Endothelial cell of umbilical vein (primary cell): ENCODE data around the gene KLHL25. TPM values are rescaled to one million over a fixed set of nuclear protein-coding genes. Genes with fewer than 3 reads are reported as not detected.

ENCODE experiments used
- BruUV-seq: library from RNA; stranded (reverse); fragments of 400-500 nt; replicated peaks from 2 replicates; lab custom pipeline; 2021; lab: Mats Ljungman, UMichigan
- CTCF ChIA-PET: fragments of 300-600, 350-600 bp; sonication (Branson Sonifier 250); formaldehyde crosslinking; loops from one replicate; lab custom pipeline; 2021; ENCODE audit warnings: antibody characterized with exemption, inconsistent platforms; lab: Charles Lee
- POLR2A ChIA-PET: fragments of 300-600, 350-600 bp; sonication (Branson Sonifier 250); formaldehyde crosslinking; loops from one replicate; lab custom pipeline; 2021; ENCODE audit warnings: antibody characterized with exemption, inconsistent platforms; lab: Charles Lee
- DNase-seq: peaks from one replicate; pipeline ENCODE4 v3.0.0-alpha.2; 2011; ENCODE audit warnings: low read depth, low spot score
- FAIRE-seq: peaks from 2 replicates; lab custom pipeline; 2011; peaks lifted over from hg19 to GRCh38; lab: Jason Lieb, UNC
- H2AFZ ChIP-seq: 2 replicates; pipeline ENCODE4 v1.6.0; 2012; ENCODE audit warnings: low read depth, low read length, control low read depth, inconsistent platforms
- H3K27ac ChIP-seq: 2 replicates; pipeline ENCODE4 v1.5.1; 2011; ENCODE audit warnings: low read depth, mild to moderate bottlenecking, control low read depth, low read length, moderate library complexity; ENCODE audit not compliant: insufficient read depth
- H3K27me3 ChIP-seq, 2 experiments: 2 replicates each; pipeline versions ENCODE4 v1.6.0 to v1.6.1; 2011; ENCODE audit warnings: low read length in 2 of 2, mixed read lengths in 1 of 2; ENCODE audit not compliant: control insufficient read depth in 2 of 2, insufficient read depth in 2 of 2
- H3K36me3 ChIP-seq, 2 experiments: 2 replicates in 1 of 2; 3 replicates in 1 of 2; pipeline ENCODE4 v1.5.1; 2011; ENCODE audit warnings: low read length in 2 of 2, mild to moderate bottlenecking in 1 of 2, moderate library complexity in 1 of 2; ENCODE audit not compliant: control insufficient read depth in 2 of 2, insufficient read depth in 2 of 2; ENCODE audit errors: extremely low read depth in 1 of 2
- H3K4me1 ChIP-seq: 3 replicates; pipeline ENCODE4 v1.5.1; 2011; ENCODE audit warnings: mild to moderate bottlenecking, low read length; ENCODE audit not compliant: control insufficient read depth, insufficient read depth; ENCODE audit errors: extremely low read depth
- H3K4me2 ChIP-seq: 2 replicates; pipeline ENCODE4 v1.6.1; 2011; ENCODE audit warnings: low read length, control low read depth, mixed read lengths; ENCODE audit not compliant: insufficient read depth
- H3K4me3 ChIP-seq, 3 experiments: fragments of 200-600 bp in 1 of 3; sonication (generic), shearing (Covaris generic) in 1 of 3; replicated peaks in 1 of 3; 2 replicates each; pipeline ENCODE4 v1.5.1; 2011 to 2016; ENCODE audit warnings: control low read depth in 3 of 3, low read length in 3 of 3, mild to moderate bottlenecking in 2 of 3, inconsistent platforms in 1 of 3, low read depth in 1 of 3, moderate library complexity in 1 of 3; ENCODE audit not compliant: insufficient read depth in 1 of 3
- H3K79me2 ChIP-seq: 2 replicates; pipeline ENCODE4 v1.6.0; 2012; ENCODE audit warnings: low read length, inconsistent platforms; ENCODE audit not compliant: control insufficient read depth, insufficient read depth
- H3K9ac ChIP-seq: replicated peaks from 2 replicates; pipeline ENCODE3; 2011; ENCODE audit warnings: low read length, control low read depth; ENCODE audit not compliant: insufficient read depth; ENCODE audit errors: extremely low read depth
- H3K9me1 ChIP-seq: replicated peaks from 3 replicates; pipeline ENCODE4 v1.6.0; 2011; ENCODE audit warnings: mild to moderate bottlenecking, low read length; ENCODE audit not compliant: control insufficient read depth, insufficient read depth; ENCODE audit errors: extremely low read depth
- H3K9me3 ChIP-seq: replicated peaks from 2 replicates; pipeline ENCODE4 v1.5.1; 2012; ENCODE audit warnings: low read length, inconsistent platforms; ENCODE audit not compliant: control insufficient read depth, insufficient read depth
- H4K20me1 ChIP-seq: replicated peaks from 2 replicates; pipeline ENCODE3; 2011; ENCODE audit warnings: mild to moderate bottlenecking, low read length; ENCODE audit not compliant: control insufficient read depth, insufficient read depth; ENCODE audit errors: extremely low read depth
- CTCF ChIP-seq, 2 donors: IDR thresholded peaks; 1 replicate in 1 of 2; 2 replicates in 1 of 2; pipeline ENCODE4 v1.5.1; 2011; ENCODE audit warnings: low read length in 2 of 2, mild to moderate bottlenecking in 2 of 2, moderate library complexity in 2 of 2, control low read depth in 1 of 2, inconsistent platforms in 1 of 2, low read depth in 1 of 2; ENCODE audit not compliant: insufficient read depth in 1 of 2; ENCODE audit errors: extremely low read depth in 1 of 2
- EZH2 ChIP-seq: IDR thresholded peaks from 2 replicates; pipeline ENCODE4 v1.6.1; 2012; ENCODE audit warnings: borderline replicate concordance, low read depth, mild to moderate bottlenecking, moderate library complexity, low read length, inconsistent platforms; ENCODE audit not compliant: severe bottlenecking
- FOS ChIP-seq: IDR thresholded peaks from 2 replicates; pipeline ENCODE4 v1.6.1; 2011; ENCODE audit warnings: mild to moderate bottlenecking, low read length, moderate library complexity, borderline replicate concordance; ENCODE audit not compliant: insufficient read depth
- GATA2 ChIP-seq: IDR thresholded peaks from 2 replicates; pipeline ENCODE4 v1.7.0; 2011; ENCODE audit warnings: low read depth, mild to moderate bottlenecking, moderate library complexity, mixed read lengths, low read length; ENCODE audit not compliant: insufficient read length, insufficient read depth
- JUN ChIP-seq: IDR thresholded peaks from 2 replicates; pipeline ENCODE4 v1.6.1; 2011; ENCODE audit warnings: borderline replicate concordance, low read depth; ENCODE audit not compliant: insufficient read length, insufficient read depth
- MAX ChIP-seq: IDR thresholded peaks from 2 replicates; pipeline ENCODE4 v1.6.1; 2011; ENCODE audit not compliant: insufficient read depth, insufficient read length
- MYC ChIP-seq: IDR thresholded peaks from one replicate; pipeline ENCODE4 v1.6.1; 2011; ENCODE audit warnings: mild to moderate bottlenecking, low read depth, low read length
- POLR2A ChIP-seq: IDR thresholded peaks from 2 replicates; pipeline ENCODE4 v1.6.1; 2012; ENCODE audit warnings: low read depth, mild to moderate bottlenecking, control low read depth, low read length
- POLR2AphosphoS5 ChIP-seq: IDR thresholded peaks from 2 replicates; pipeline ENCODE4 v1.6.1; 2012; ENCODE audit warnings: low read depth, mild to moderate bottlenecking, control low read depth, low read length, moderate library complexity; ENCODE audit not compliant: insufficient read depth
- dilution Hi-C: fragments of 300-500 bp; cut with MboI; formaldehyde crosslinking; loops from one replicate; pipeline ENCODE4 v1.15.0; 2019; ENCODE audit warnings: low sequenced_read_pairs; ENCODE audit not compliant: extremely low pct_ligation_motif_present
- intact Hi-C: fragments of 100-400 bp; cut with micrococcal nuclease; formaldehyde crosslinking; loops from one replicate; pipeline ENCODE4 v1.10.0; 2022
- polyA plus RNA-seq, 4 experiments: library from polyadenylated mRNA; depleted of rRNA in 3 of 4; stranded (reverse) in 3 of 4; unstranded in 1 of 4; fragments of >200 nt; gene quantifications; 2 replicates each; pipeline versions ENCODE4 v1.2.1 to v1.2.3, GENCODE V29; 2011 to 2012; ENCODE audit warnings: missing spikeins in 1 of 4
- total RNA-seq: library from RNA; stranded (reverse); gene quantifications from 2 replicates; pipeline ENCODE4 v1.2.3, GENCODE V29; 2021

The KLHL25 gene
- total and polyA plus RNA-seq, 2 donors (not counting 3 experiments of a cell fraction or from before 2014, with no cell fraction given) = 5.4 to 6.4 TPM

- Histone ChIP-seq H3K4me1 (no peaks in the 10 kb centered on the region), H3K79me2 (no peaks in the 10 kb centered on the region), H2AFZ (no peak overlapping the region), H4K20me1 (no peaks in the 10 kb centered on the region), H3K4me3 (no peak overlapping the region), H3K4me2 (no peak overlapping the region), H3K27ac (no peak overlapping the region), H3K36me3 (peaks cover 28 to 31% of the 10 kb centered on the region in 2 experiments), H3K9me3 (no peaks in the 10 kb centered on the region), H3K27me3 (no peaks in the 10 kb centered on the region), H3K9me1 (no peaks in the 10 kb centered on the region), H3K9ac (no peak overlapping the region)
- ChIA-PET POLR2A (no interaction called here), CTCF (interaction anchor here (1.8 kb wide), 1 partner anchor 133 kb away, joined by 5 read pairs; no protein-coding TSS in a partner anchor)
- DNase-seq (no peak), FAIRE-seq (no peak)
- TF ChIP-seq CTCF (IDR thresholded peaks at IDR 0.05; ENCODE audit: extremely low read depth in 1 of 2, insufficient read depth in 1 of 2, low read depth in 1 of 2, low read length in 2 of 2) (no peak), EZH2 (no peak), MYC (no peak), MAX (no peak), POLR2A (no peak), FOS (no peak), JUN (no peak), GATA2 (no peak), POLR2AphosphoS5 (no peak)
- intact Hi-C loops (no loop called here), dilution Hi-C loops (no loop called here)
- no TSS peak for BruUV-seq
These were observed 69.7 kb downstream of the KLHL25 start for GRCh38 chr15:85725019-85725418.
